ENCODE measurements around the gene TMEM37.

- no peak for TF ChIP-seq YY1 (IDR thresholded peaks at IDR 0.05; ENCODE audit: extremely low read depth, insufficient replicate concordance, low read depth, low read length)
- TF ChIP-seq TCF7L2 (IDR thresholded peaks at IDR 0.05; ENCODE audit: borderline replicate concordance, extremely low read depth, insufficient read depth, insufficient read length): no peak
- no peak for TF ChIP-seq CTCF (IDR thresholded peaks at IDR 0.05 in 2 of 3, conservative IDR thresholded peaks at IDR 0.05 in 1 of 3; ENCODE audit: borderline replicate concordance in 1 of 3, insufficient read depth in 1 of 3, low read depth in 2 of 3, low read length in 2 of 3)
- no peak for TF ChIP-seq EZH2 (IDR thresholded peaks at IDR 0.05)
- TF ChIP-seq, protein P1, sequence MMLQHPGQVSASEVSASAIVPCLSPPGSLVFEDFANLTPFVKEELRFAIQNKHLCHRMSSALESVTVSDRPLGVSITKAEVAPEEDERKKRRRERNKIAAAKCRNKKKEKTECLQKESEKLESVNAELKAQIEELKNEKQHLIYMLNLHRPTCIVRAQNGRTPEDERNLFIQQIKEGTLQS (IDR thresholded peaks at IDR 0.05): no peak
- no peak for TF ChIP-seq RAD21 (IDR thresholded peaks at IDR 0.05; ENCODE audit: low read depth)
- no peak for TF ChIP-seq POLR2AphosphoS5 (IDR thresholded peaks at IDR 0.05; ENCODE audit: low read depth, low read length)
- no peak for TF ChIP-seq ZFX (IDR thresholded peaks at IDR 0.05)
- TF ChIP-seq SP1 (IDR thresholded peaks at IDR 0.05; ENCODE audit: low read depth): no peak
- TF ChIP-seq EGR1 (IDR thresholded peaks at IDR 0.05; ENCODE audit: low read depth): no peak
- TF ChIP-seq ZNF274 (IDR thresholded peaks at IDR 0.05; ENCODE audit: low read depth, low read length): no peak
- TF ChIP-seq ZBTB33 (IDR thresholded peaks at IDR 0.05; ENCODE audit: extremely low read depth, insufficient replicate concordance, low read length): no peak
- no peak for TF ChIP-seq POLR2A (IDR thresholded peaks at IDR 0.05; ENCODE audit: borderline replicate concordance, extremely low read depth, insufficient read depth, insufficient read length)
These were observed 53.2 kb downstream of the TMEM37 start for GRCh38 chr2:119484834-119485233.

Measured in HCT116 (cell line).